Activated CD8-positive, alpha-beta T cell treated with anti-CD3 and anti-CD28 coated beads for 36 hours (primary cell): ENCODE results near the gene EMP1. TPM values are rescaled to one million over a fixed set of nuclear protein-coding genes. Genes with fewer than 3 reads are reported as not detected.

Experiments
- ATAC-seq: fragments of 200-7000 bp; cut with Tn5 transposase; one replicate; pipeline ENCODE4 v1.10.0; 2021; ENCODE audit warnings: mild to moderate bottlenecking, moderate library complexity
- CTCF ChIA-PET: fragments of 350-600 bp; sonication (Branson Sonifier 250); formaldehyde crosslinking; loops from one replicate; lab custom pipeline; 2021; ENCODE audit warnings: antibody characterized with exemption; lab: Charles Lee
- POLR2A ChIA-PET: fragments of 350-600 bp; sonication (Branson Sonifier 250); formaldehyde crosslinking; loops from one replicate; lab custom pipeline; 2021; ENCODE audit warnings: antibody characterized with exemption; lab: Charles Lee
- DNase-seq: peaks from one replicate; pipeline ENCODE4 v3.0.0-alpha.2; 2020
- H3K27ac Mint-ChIP-seq: one replicate; pipeline ENCODE4 v1.8.0; 2021; ENCODE audit warnings: mild to moderate bottlenecking, mixed read lengths
- H3K27me3 Mint-ChIP-seq: one replicate; pipeline ENCODE4 v1.8.0; 2021; ENCODE audit warnings: mixed read lengths
- H3K36me3 Mint-ChIP-seq: one replicate; pipeline ENCODE4 v1.8.0; 2021; ENCODE audit warnings: low read depth, mixed read lengths
- H3K4me1 Mint-ChIP-seq: one replicate; pipeline ENCODE4 v1.8.0; 2021; ENCODE audit warnings: low read depth, mixed read lengths
- H3K4me3 Mint-ChIP-seq: one replicate; pipeline ENCODE4 v1.8.0; 2021; ENCODE audit warnings: mild to moderate bottlenecking, moderate library complexity, mixed read lengths
- H3K9me3 Mint-ChIP-seq: one replicate; pipeline ENCODE4 v1.8.0; 2021; ENCODE audit warnings: mixed read lengths
- intact Hi-C: fragments of 100-400 bp; cut with micrococcal nuclease; formaldehyde crosslinking; loops from one replicate; pipeline ENCODE4 v1.10.0; 2022
- total RNA-seq, 2 experiments: library from RNA; stranded (reverse); gene quantifications; one replicate each; pipeline ENCODE4 v1.2.3, GENCODE V29; 2021
- TF ChIP-seq, protein P1 (sequence below): fragments of 200-600 bp; IDR thresholded peaks from one replicate; pipeline ENCODE4 v1.8.0; 2022; ENCODE audit warnings: antibody characterized with exemption, mild to moderate bottlenecking

Gene EMP1
- total RNA-seq, 2 experiments from 2014 or later: 3.1 to 3.6 TPM

DNA sequence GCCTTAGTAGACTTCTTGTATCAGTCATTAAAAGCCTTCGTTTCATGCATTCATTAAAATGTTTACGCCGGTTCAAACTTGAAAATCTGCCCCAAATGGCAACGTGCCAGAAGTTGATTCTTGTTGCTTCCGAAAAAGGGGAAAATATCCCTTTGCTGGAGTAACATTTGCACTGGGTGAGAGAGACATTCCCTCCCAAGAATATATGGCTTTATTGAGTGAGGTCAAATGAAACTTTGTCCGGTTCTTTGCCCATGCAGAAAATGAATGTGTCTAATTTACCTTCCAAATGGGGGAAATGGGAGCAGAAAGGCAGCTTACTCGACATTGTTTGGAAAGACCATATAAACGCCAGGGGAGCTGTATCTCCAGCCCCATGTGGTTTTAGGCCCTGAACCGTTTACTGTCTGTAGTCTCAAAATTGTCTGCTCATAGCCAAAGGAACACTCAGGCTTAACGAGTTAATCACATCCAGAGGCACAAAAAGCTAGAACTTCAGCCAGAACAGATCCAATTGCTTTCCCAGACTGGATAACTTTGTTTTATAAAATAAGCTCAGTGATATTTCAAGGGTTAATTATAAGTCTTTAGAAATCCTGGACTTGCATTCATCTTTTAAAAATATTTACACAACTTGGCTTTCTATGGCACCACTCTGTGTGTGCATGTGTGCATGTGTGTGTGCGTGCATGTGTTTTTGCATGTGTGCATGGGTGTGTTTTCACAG, 2.9 kb upstream of the EMP1 start:
- POLR2A ChIA-PET: no interaction called here
- Mint-ChIP-seq H3K4me1 (peaks cover 23% of the 10 kb centered on the region), H3K27ac (no peak overlapping the region), H3K4me3 (no peak overlapping the region), H3K9me3 (no peaks in the 10 kb centered on the region), H3K27me3 (peaks cover 4% of the 10 kb centered on the region), H3K36me3 (no peaks in the 10 kb centered on the region)
- ATAC-seq (no peak), DNase-seq (no peak)
- TF ChIP-seq, protein P1, sequence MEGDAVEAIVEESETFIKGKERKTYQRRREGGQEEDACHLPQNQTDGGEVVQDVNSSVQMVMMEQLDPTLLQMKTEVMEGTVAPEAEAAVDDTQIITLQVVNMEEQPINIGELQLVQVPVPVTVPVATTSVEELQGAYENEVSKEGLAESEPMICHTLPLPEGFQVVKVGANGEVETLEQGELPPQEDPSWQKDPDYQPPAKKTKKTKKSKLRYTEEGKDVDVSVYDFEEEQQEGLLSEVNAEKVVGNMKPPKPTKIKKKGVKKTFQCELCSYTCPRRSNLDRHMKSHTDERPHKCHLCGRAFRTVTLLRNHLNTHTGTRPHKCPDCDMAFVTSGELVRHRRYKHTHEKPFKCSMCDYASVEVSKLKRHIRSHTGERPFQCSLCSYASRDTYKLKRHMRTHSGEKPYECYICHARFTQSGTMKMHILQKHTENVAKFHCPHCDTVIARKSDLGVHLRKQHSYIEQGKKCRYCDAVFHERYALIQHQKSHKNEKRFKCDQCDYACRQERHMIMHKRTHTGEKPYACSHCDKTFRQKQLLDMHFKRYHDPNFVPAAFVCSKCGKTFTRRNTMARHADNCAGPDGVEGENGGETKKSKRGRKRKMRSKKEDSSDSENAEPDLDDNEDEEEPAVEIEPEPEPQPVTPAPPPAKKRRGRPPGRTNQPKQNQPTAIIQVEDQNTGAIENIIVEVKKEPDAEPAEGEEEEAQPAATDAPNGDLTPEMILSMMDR: no peak
- CTCF ChIA-PET: interaction anchor here (6.4 kb wide), 1 partner anchor 18 kb away, joined by 27 read pairs; no protein-coding TSS in a partner anchor
- intact Hi-C loops: no loop called here

GRCh38 chr12:13194401-13195110, 2.0 kb upstream of the EMP1 start:
- ATAC-seq (no peak), DNase-seq (no peak)
- ChIA-PET POLR2A (no interaction called here), CTCF (no interaction called here)
- H3K27ac Mint-ChIP-seq: no peak overlapping the region
- H3K27me3 Mint-ChIP-seq: peaks cover 4% of the 10 kb centered on the region
- TF ChIP-seq, protein P1: no peak
- H3K4me1 Mint-ChIP-seq: peaks cover 23% of the 10 kb centered on the region
- no peak overlapping the region for H3K4me3 Mint-ChIP-seq
- intact Hi-C loops: no loop called here
- H3K9me3 Mint-ChIP-seq: no peaks in the 10 kb centered on the region
- H3K36me3 Mint-ChIP-seq: no peaks in the 10 kb centered on the region

- no peak for ATAC-seq
- TF ChIP-seq, protein P1: no peak
- Mint-ChIP-seq H3K27ac (no peak overlapping the region), H3K4me1 (peaks cover 23% of the 10 kb centered on the region), H3K9me3 (no peaks in the 10 kb centered on the region), H3K36me3 (no peaks in the 10 kb centered on the region), H3K27me3 (peaks cover 4% of the 10 kb centered on the region), H3K4me3 (no peak overlapping the region)
- DNase-seq: no peak
- intact Hi-C loops: no loop called here
- ChIA-PET POLR2A (interaction anchor here (0.9 to 1.2 kb wide), 2 partner anchors 30 to 95 kb away, joined by 3 to 5 read pairs; no protein-coding TSS in a partner anchor), CTCF (interaction anchor here (0.8 to 2.0 kb wide), 4 partner anchors 9 to 96 kb away, joined by 3 to 16 read pairs (median 6); no protein-coding TSS in a partner anchor)
Measured at GRCh38 chr12:13195250-13195649, 1.3 kb upstream of the EMP1 start.

GRCh38 chr12:13195785-13196129, 769 bp upstream of the EMP1 start:
- H3K36me3 Mint-ChIP-seq: no peaks in the 10 kb centered on the region
- intact Hi-C loops: no loop called here
- POLR2A ChIA-PET: interaction anchor here (0.9 to 1.2 kb wide), 2 partner anchors 31 to 96 kb away, joined by 3 to 5 read pairs; no protein-coding TSS in a partner anchor
- H3K27me3 Mint-ChIP-seq: peaks cover 6% of the 10 kb centered on the region
- CTCF ChIA-PET: interaction anchor here (0.8 to 2.0 kb wide), 7 partner anchors 9 to 279 kb away, joined by 3 to 16 read pairs (median 4); no protein-coding TSS in a partner anchor
- TF ChIP-seq, protein P1: no peak
- ATAC-seq: no peak
- no peak overlapping the region for H3K4me3 Mint-ChIP-seq
- peaks cover 27% of the 10 kb centered on the region for H3K4me1 Mint-ChIP-seq
- no peak for DNase-seq
- H3K9me3 Mint-ChIP-seq: no peaks in the 10 kb centered on the region
- peak overlapping the region; percentile 83 for H3K27ac Mint-ChIP-seq

DNA sequence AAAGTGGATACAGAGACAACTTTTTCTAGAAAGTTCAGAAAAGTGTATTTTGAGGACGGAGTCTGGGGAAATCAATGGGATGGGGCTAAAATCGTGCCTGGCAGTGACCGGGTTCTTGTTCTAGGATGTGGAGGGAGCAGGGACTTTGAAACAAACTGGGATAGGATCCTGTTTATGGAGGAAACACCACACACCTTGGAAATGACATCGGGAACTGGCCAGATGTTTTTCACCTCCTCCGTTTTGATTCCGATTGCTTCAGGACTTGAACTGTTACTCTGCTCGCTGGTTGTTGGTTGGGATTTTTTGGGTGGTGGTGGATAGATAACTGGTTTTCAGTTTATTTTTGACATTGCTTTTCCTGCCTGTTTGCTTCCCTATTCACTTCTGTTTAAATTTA, 506 bp downstream of the EMP1 start:
- intact Hi-C loops: no loop called here
- ATAC-seq: no peak
- TF ChIP-seq, protein P1: no peak
- ChIA-PET CTCF (interaction anchor here (1.0 to 2.6 kb wide), 6 partner anchors 10 to 98 kb away, joined by 3 to 16 read pairs (median 6); no protein-coding TSS in a partner anchor), POLR2A (no interaction called here)
- Mint-ChIP-seq H3K27ac (peak overlapping the region; percentile 83), H3K4me3 (peak overlapping the region; percentile 80), H3K4me1 (peaks cover 27% of the 10 kb centered on the region), H3K27me3 (peaks cover 7% of the 10 kb centered on the region), H3K36me3 (no peaks in the 10 kb centered on the region), H3K9me3 (no peaks in the 10 kb centered on the region)
- no peak for DNase-seq
